IMR-90 (cell line): Measurements from ENCODE around the gene S100A5. TPM values are rescaled to one million over a fixed set of nuclear protein-coding genes. Genes with fewer than 3 reads are reported as not detected.

ENCODE experiments used
- ATAC-seq: fragments of 200-7000 bp; cut with Tn5 transposase; 2 replicates; pipeline ENCODE4 v1.9.1; 2020; ENCODE audit warnings: low read depth, mild to moderate bottlenecking, moderate library complexity
- BruUV-seq: library from RNA; stranded (reverse); fragments of 400-500 nt; replicated peaks from 2 replicates; lab custom pipeline; 2021; lab: Mats Ljungman, UMichigan
- CTCF ChIA-PET: fragments of 300-600 bp; formaldehyde crosslinking; extraction: SDS; loops from one replicate; lab custom pipeline; 2021; ENCODE audit warnings: antibody characterized with exemption; lab: Yijun Ruan, JAX
- POLR2A ChIA-PET: fragments of 300-600 bp; sonication (Branson Sonifier 250); formaldehyde crosslinking; loops from one replicate; lab custom pipeline; 2022; ENCODE audit warnings: antibody characterized with exemption; ENCODE audit not compliant: unreplicated experiment; lab: Charles Lee
- DNase-seq: peaks from one replicate; pipeline ENCODE4 v3.0.0; 2013
- H2AFZ ChIP-seq: replicated peaks from 2 replicates; pipeline ENCODE3; 2013; ENCODE audit warnings: low read length, mild to moderate bottlenecking; ENCODE audit not compliant: poor library complexity
- H2AK5ac ChIP-seq: 2 replicates; pipeline ENCODE4 v1.6.1; 2013; ENCODE audit warnings: low read depth, low read length, inconsistent platforms
- H2AK9ac ChIP-seq: replicated peaks from 2 replicates; pipeline ENCODE3; 2013; ENCODE audit warnings: mild to moderate bottlenecking, low read depth, low read length, moderate library complexity; ENCODE audit not compliant: poor library complexity
- H2BK120ac ChIP-seq: 2 replicates; pipeline ENCODE4 v1.6.1; 2013; ENCODE audit warnings: low read depth, low read length, inconsistent platforms
- H2BK15ac ChIP-seq: 3 replicates; pipeline ENCODE4 v1.6.1; 2013; ENCODE audit warnings: low read depth, low read length, inconsistent platforms
- H2BK20ac ChIP-seq: 2 replicates; pipeline ENCODE4 v1.6.1; 2013; ENCODE audit warnings: low read depth, mild to moderate bottlenecking, inconsistent platforms, low read length, moderate library complexity
- H2BK5ac ChIP-seq: 2 replicates; pipeline ENCODE4 v1.6.1; 2013; ENCODE audit warnings: mild to moderate bottlenecking, low read depth, low read length, inconsistent platforms; ENCODE audit not compliant: poor library complexity, severe bottlenecking
- H3K14ac ChIP-seq: replicated peaks from 2 replicates; pipeline ENCODE4 v1.6.1; 2013; ENCODE audit warnings: low read depth, low read length, inconsistent platforms
- H3K18ac ChIP-seq: 2 replicates; pipeline ENCODE4 v1.6.1; 2013; ENCODE audit warnings: low read depth, low read length, control low read depth
- H3K23ac ChIP-seq: 2 replicates; pipeline ENCODE4 v1.6.1; 2013; ENCODE audit warnings: low read depth, low read length, inconsistent platforms
- H3K27ac ChIP-seq: 2 replicates; pipeline ENCODE4 v1.5.1; 2013; ENCODE audit warnings: mild to moderate bottlenecking, control low read depth, low read length; ENCODE audit not compliant: insufficient read depth
- H3K27me3 ChIP-seq: 2 replicates; pipeline ENCODE4 v1.6.1; 2013; ENCODE audit warnings: low read length; ENCODE audit not compliant: control insufficient read depth, insufficient read depth
- H3K36me3 ChIP-seq: 2 replicates; pipeline ENCODE4 v1.6.1; 2013; ENCODE audit warnings: low read length, mixed read lengths; ENCODE audit not compliant: control insufficient read depth, insufficient read depth
- H3K4ac ChIP-seq: 2 replicates; pipeline ENCODE4 v1.6.1; 2013; ENCODE audit warnings: low read depth, low read length, inconsistent platforms
- H3K4me1 ChIP-seq: 2 replicates; pipeline ENCODE4 v1.6.1; 2013; ENCODE audit warnings: low read length, mixed read lengths; ENCODE audit not compliant: control insufficient read depth, insufficient read depth
- H3K4me2 ChIP-seq: 2 replicates; pipeline ENCODE4 v1.6.1; 2013; ENCODE audit warnings: low read depth, mild to moderate bottlenecking, control low read depth, low read length, moderate library complexity
- H3K4me3 ChIP-seq: 2 replicates; pipeline ENCODE4 v1.5.1; 2013; ENCODE audit warnings: low read depth, mild to moderate bottlenecking, control low read depth, low read length, moderate library complexity; ENCODE audit not compliant: insufficient read depth
- H3K56ac ChIP-seq: 2 replicates; pipeline ENCODE4 v1.6.1; 2013; ENCODE audit warnings: low read length, inconsistent platforms; ENCODE audit not compliant: insufficient read depth; ENCODE audit errors: extremely low read depth
- H3K79me1 ChIP-seq, 2 experiments: 2 replicates each; pipeline ENCODE4 v1.6.1; 2013; ENCODE audit warnings: low read length in 2 of 2, inconsistent platforms in 1 of 2, low read depth in 1 of 2
- H3K9ac ChIP-seq: 2 replicates; pipeline ENCODE4 v1.6.1; 2013; ENCODE audit warnings: low read depth, low read length, control low read depth
- H3K9me1 ChIP-seq: 2 replicates; pipeline ENCODE4 v1.6.1; 2013; ENCODE audit warnings: low read length, inconsistent platforms; ENCODE audit not compliant: insufficient read depth
- H3K9me3 ChIP-seq: 2 replicates; pipeline ENCODE4 v1.6.1; 2013; ENCODE audit warnings: low read length; ENCODE audit not compliant: control insufficient read depth, insufficient read depth
- H4K20me1 ChIP-seq: 2 replicates; pipeline ENCODE4 v1.6.1; 2013; ENCODE audit warnings: low read length, inconsistent platforms; ENCODE audit not compliant: insufficient read depth
- H4K5ac ChIP-seq: 2 replicates; pipeline ENCODE4 v1.6.1; 2013; ENCODE audit warnings: mild to moderate bottlenecking, low read depth, low read length, control low read depth
- H4K8ac ChIP-seq, 2 experiments: 2 replicates each; pipeline ENCODE4 v1.6.1; 2013; ENCODE audit warnings: low read depth in 2 of 2, low read length in 2 of 2, control low read depth in 1 of 2, inconsistent platforms in 1 of 2
- H4K91ac ChIP-seq: 2 replicates; pipeline ENCODE4 v1.6.1; 2013; ENCODE audit warnings: low read depth, low read length, inconsistent platforms; ENCODE audit not compliant: insufficient read depth
- MAZ ChIP-seq: IDR thresholded peaks from 2 replicates; pipeline ENCODE4 v1.6.1; 2012; ENCODE audit warnings: low read depth, mild to moderate bottlenecking, low read length, improper control_type of control experiment, moderate library complexity, borderline replicate concordance
- MXI1 ChIP-seq: IDR thresholded peaks from 2 replicates; pipeline ENCODE4 v1.6.1; 2012; ENCODE audit warnings: low read depth, mild to moderate bottlenecking, low read length, moderate library complexity, borderline replicate concordance
- RCOR1 ChIP-seq: IDR thresholded peaks from 2 replicates; pipeline ENCODE4 v1.6.1; 2012; ENCODE audit warnings: mild to moderate bottlenecking, low read length, improper control_type of control experiment; ENCODE audit not compliant: insufficient replicate concordance
- WGBS, 2 experiments: methylation state at CpG; one replicate each; pipeline versions ENCODE4 v1.1.5 to v1.1.7; 2013; ENCODE audit warnings: missing lambda C conversion rate in 2 of 2; ENCODE audit not compliant: insufficient read length in 1 of 2; ENCODE audit errors: extremely low coverage in 2 of 2; 5-methylcytosine and 5-hydroxymethylcytosine counted together
- dilution Hi-C: fragments of 300-500 bp; cut with HindIII; formaldehyde crosslinking; loops from one replicate; pipeline ENCODE4 v1.14.3; 2018; ENCODE audit warnings: low sequenced_read_pairs; ENCODE audit not compliant: unreplicated experiment
- in situ Hi-C: fragments of 300-500 bp; cut with MboI; formaldehyde crosslinking; loops from 3 replicates; pipeline ENCODE4 v1.14.3; 2019; ENCODE audit warnings: low sequenced_read_pairs, inconsistent platforms, mixed read lengths
- intact Hi-C: fragments of 100-400 bp; cut with micrococcal nuclease; formaldehyde crosslinking; loops from 2 replicates; pipeline ENCODE4 v1.10.0; 2022
- polyA plus RNA-seq, 3 experiments: library from polyadenylated mRNA; depleted of rRNA; stranded (reverse); fragments of >200 nt; gene quantifications; 2 replicates each; pipeline ENCODE4 v1.2.3, GENCODE V29; 2012; ENCODE audit warnings: low replicate concordance in 1 of 3
- total RNA-seq: library from RNA; depleted of rRNA; stranded (reverse); fragments of >200 nt; gene quantifications from 2 replicates; pipeline ENCODE4 v1.2.3, GENCODE V29; 2012
- TF ChIP-seq, protein P1 (sequence below): fragments of 150-350 bp; IDR thresholded peaks from 2 replicates; pipeline ENCODE4 v1.6.1; 2017; ENCODE audit warnings: mild to moderate bottlenecking, antibody characterized with exemption, low read length, low read depth

The S100A5 gene
- total and polyA plus RNA-seq, 2 of the 4 experiments (the other 2 are of a cell fraction) = 0.27 TPM; not detected in 1

DNA sequence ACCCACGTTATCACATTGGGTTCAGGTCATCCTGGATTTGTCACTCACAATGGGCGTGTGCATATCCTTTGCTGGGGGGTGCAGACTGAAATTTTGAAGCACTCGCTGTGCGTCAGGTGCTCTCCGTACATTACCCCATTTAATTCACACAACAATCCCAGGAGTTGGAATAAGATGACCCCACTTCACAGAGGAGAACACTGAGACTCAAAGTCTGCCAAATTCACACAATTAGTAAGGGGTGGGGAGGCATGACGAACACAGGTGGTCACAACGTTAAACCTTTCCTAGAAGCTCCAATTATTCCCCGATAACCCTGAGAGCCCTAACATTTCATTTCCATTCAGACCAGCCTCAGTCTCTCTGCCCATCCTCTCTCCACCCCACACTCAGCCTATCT lies 28.7 kb upstream of the S100A5 start:
- H4K8ac ChIP-seq = 0 out of 4 replicates have a peak overlapping the region, but pooled peaks of 1 of the 2 experiments have one; percentile 51
- H3K79me1 ChIP-seq = peaks cover 4 to 36% of the 10 kb centered on the region in 2 experiments; a peak in 3 of 4 replicates
- H3K56ac ChIP-seq = no peak overlapping the region
- no CpG with 5 or more reads among the region's 8 CpGs for WGBS, 2 experiments
- H3K36me3 ChIP-seq = no peaks in the 10 kb centered on the region
- dilution Hi-C loops (no loop called here), intact Hi-C loops (no loop called here), in situ Hi-C loops (loop anchor here (5.0 to 10.0 kb wide), 2 partner anchors 37 to 55 kb away; no protein-coding TSS in a partner anchor)
- no peak overlapping the region for H3K9ac ChIP-seq
- peak overlapping the region; percentile 25; the same call in 1 of the 2 replicates for H2AK5ac ChIP-seq
- no peak overlapping the region for H2AFZ ChIP-seq
- H3K9me1 ChIP-seq = peaks cover 28% of the 10 kb centered on the region
- H4K5ac ChIP-seq = no peak overlapping the region
- no peak overlapping the region for H2BK5ac ChIP-seq
- H3K27me3 ChIP-seq = no peaks in the 10 kb centered on the region
- peaks cover 35% of the 10 kb centered on the region for H3K4me1 ChIP-seq
- H3K4me3 ChIP-seq = no peak overlapping the region
- no peak overlapping the region for H2BK20ac ChIP-seq
- H3K27ac ChIP-seq = no peak overlapping the region
- H3K23ac ChIP-seq = no peak overlapping the region
- DNase-seq (no peak), ATAC-seq (no peak)
- BruUV-seq = no TSS peak
- no peaks in the 10 kb centered on the region for H4K20me1 ChIP-seq
- no peak overlapping the region for H3K14ac ChIP-seq
- no peak overlapping the region; the same call in 1 of the 2 replicates for H3K4ac ChIP-seq
- TF ChIP-seq MAZ = no peak
- TF ChIP-seq RCOR1 = no peak
- TF ChIP-seq MXI1 = no peak
- TF ChIP-seq, protein P1, sequence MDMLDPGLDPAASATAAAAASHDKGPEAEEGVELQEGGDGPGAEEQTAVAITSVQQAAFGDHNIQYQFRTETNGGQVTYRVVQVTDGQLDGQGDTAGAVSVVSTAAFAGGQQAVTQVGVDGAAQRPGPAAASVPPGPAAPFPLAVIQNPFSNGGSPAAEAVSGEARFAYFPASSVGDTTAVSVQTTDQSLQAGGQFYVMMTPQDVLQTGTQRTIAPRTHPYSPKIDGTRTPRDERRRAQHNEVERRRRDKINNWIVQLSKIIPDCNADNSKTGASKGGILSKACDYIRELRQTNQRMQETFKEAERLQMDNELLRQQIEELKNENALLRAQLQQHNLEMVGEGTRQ = no peak
- no peak overlapping the region for H3K18ac ChIP-seq
- H2BK120ac ChIP-seq = 0 out of 2 replicates have a peak overlapping the region, but pooled peaks have one; percentile 100
- POLR2A ChIA-PET = interaction anchor here (0.5 to 3.7 kb wide), 2 partner anchors 35 to 58 kb away, joined by 3 to 28 read pairs; partner anchors contain the start of genes S100A13 and S100A6
- H3K4me2 ChIP-seq = no peak overlapping the region
- CTCF ChIA-PET = interaction anchor here (0.6 to 1.0 kb wide), 3 partner anchors 36 to 217 kb away, joined by 3 to 4 read pairs (median 3); partner anchors contain the start of gene S100A13
- H2AK9ac ChIP-seq = no peak overlapping the region
- no peak overlapping the region for H2BK15ac ChIP-seq
- no peaks in the 10 kb centered on the region for H3K9me3 ChIP-seq
- no peak overlapping the region for H4K91ac ChIP-seq
